HEK293 (cell line): ENCODE measurements around the gene NHLH1.

Source experiments
- CTCF ChIA-PET: fragments of 350-600 bp; formaldehyde crosslinking; extraction: SDS; loops from one replicate; lab custom pipeline; 2021; ENCODE audit warnings: antibody characterized with exemption; lab: Yijun Ruan, JAX
- POLR2A ChIA-PET: fragments of 300-600 bp; formaldehyde crosslinking; extraction: SDS; loops from one replicate; lab custom pipeline; 2020; ENCODE audit warnings: antibody characterized with exemption, inconsistent platforms; lab: Yijun Ruan, JAX
- H3K27ac ChIP-seq: fragments of 200-500 bp; sonication (Bioruptor generic); 2 replicates; pipeline ENCODE4 v1.5.1; 2014; ENCODE audit warnings: low read depth, low read length, control low read depth, inconsistent platforms; ENCODE audit errors: extremely low read depth
- H3K36me3 ChIP-seq, 2 experiments: fragments of 200-500 bp in 1 of 2; sonication (Bioruptor generic) in 1 of 2; 1 replicate in 1 of 2; 2 replicates in 1 of 2; pipeline ENCODE4 v1.5.1; 2014 to 2017; ENCODE audit warnings: inconsistent platforms in 2 of 2, low read length in 2 of 2; ENCODE audit not compliant: control insufficient read depth in 2 of 2, insufficient read depth in 1 of 2
- H3K4me1 ChIP-seq: fragments of 200-500 bp; sonication (Bioruptor generic); 2 replicates; pipeline ENCODE4 v1.5.1; 2014; ENCODE audit warnings: mild to moderate bottlenecking, low read length, inconsistent platforms; ENCODE audit not compliant: control insufficient read depth, insufficient read depth
- H3K4me3 ChIP-seq: 2 replicates; pipeline ENCODE4 v1.5.1; 2011; ENCODE audit warnings: low read depth, mild to moderate bottlenecking, control low read depth, low read length, moderate library complexity
- H3K9me3 ChIP-seq: fragments of 200-500 bp; sonication (Bioruptor generic); 2 replicates; pipeline ENCODE4 v1.5.1; 2014; ENCODE audit warnings: low read depth, low read length, inconsistent platforms; ENCODE audit not compliant: control insufficient read depth, insufficient read depth
- BCL11A ChIP-seq: fragments of 450-650 bp; formaldehyde crosslinking; IDR thresholded peaks from 2 replicates; pipeline ENCODE4 v1.5.1; 2016; ENCODE audit warnings: low read depth, missing biosample characterization, missing genetic modification characterization
- GLIS2 ChIP-seq: fragments of 450-650 bp; formaldehyde crosslinking; IDR thresholded peaks from 2 replicates; pipeline ENCODE4 v1.5.1; 2016; ENCODE audit warnings: missing biosample characterization, missing genetic modification characterization
- HIC1 ChIP-seq: fragments of 450-650 bp; formaldehyde crosslinking; IDR thresholded peaks from 2 replicates; pipeline ENCODE4 v1.5.1; 2016; ENCODE audit warnings: missing biosample characterization, missing genetic modification characterization
- HOXC10 ChIP-seq: sonication (generic); formaldehyde crosslinking; IDR thresholded peaks from 2 replicates; pipeline ENCODE4 v1.8.1; 2023; ENCODE audit warnings: mild to moderate bottlenecking, missing genetic modification reagents
- INSM2 ChIP-seq: fragments of 450-650 bp; formaldehyde crosslinking; IDR thresholded peaks from 2 replicates; pipeline ENCODE4 v1.5.1; 2016; ENCODE audit warnings: missing biosample characterization, missing genetic modification characterization
- KLF17 ChIP-seq: fragments of 450-650 bp; formaldehyde crosslinking; IDR thresholded peaks from 2 replicates; pipeline ENCODE4 v1.5.1; 2016; ENCODE audit warnings: missing biosample characterization, missing genetic modification characterization
- SCRT1 ChIP-seq: fragments of 450-650 bp; formaldehyde crosslinking; IDR thresholded peaks from 2 replicates; pipeline ENCODE4 v1.5.1; 2016; ENCODE audit warnings: missing biosample characterization, missing genetic modification characterization, borderline replicate concordance
- ZBTB11 ChIP-seq: fragments of 450-650 bp; formaldehyde crosslinking; conservative IDR thresholded peaks from 2 replicates; pipeline ENCODE4 v1.5.1; 2016; ENCODE audit warnings: low read depth, missing biosample characterization, missing genetic modification characterization
- ZBTB8A ChIP-seq: fragments of 450-650 bp; formaldehyde crosslinking; IDR thresholded peaks from 2 replicates; pipeline ENCODE4 v1.5.1; 2016; ENCODE audit warnings: missing biosample characterization, missing genetic modification characterization
- ZFP41 ChIP-seq: fragments of 450-650 bp; formaldehyde crosslinking; IDR thresholded peaks from 2 replicates; pipeline ENCODE4 v1.5.1; 2016; ENCODE audit warnings: missing biosample characterization, missing genetic modification characterization, borderline replicate concordance
- ZFP69B ChIP-seq: fragments of 450-650 bp; formaldehyde crosslinking; IDR thresholded peaks from 2 replicates; pipeline ENCODE4 v1.5.1; 2016; ENCODE audit warnings: missing biosample characterization, missing genetic modification characterization
- ZNF112 ChIP-seq: fragments of 450-650 bp; formaldehyde crosslinking; IDR thresholded peaks from 2 replicates; pipeline ENCODE4 v1.5.0; 2017; ENCODE audit warnings: missing biosample characterization, missing genetic modification characterization
- ZNF155 ChIP-seq: fragments of 450-650 bp; formaldehyde crosslinking; IDR thresholded peaks from 2 replicates; pipeline ENCODE4 v1.5.1; 2016; ENCODE audit warnings: missing biosample characterization, missing genetic modification characterization
- ZNF239 ChIP-seq: fragments of 450-650 bp; formaldehyde crosslinking; IDR thresholded peaks from 2 replicates; pipeline ENCODE4 v1.5.1; 2016; ENCODE audit warnings: missing biosample characterization, missing genetic modification characterization
- ZNF335 ChIP-seq: fragments of 450-650 bp; formaldehyde crosslinking; conservative IDR thresholded peaks from 2 replicates; pipeline ENCODE4 v1.5.1; 2016; ENCODE audit warnings: missing biosample characterization, missing genetic modification characterization
- ZNF366 ChIP-seq: fragments of 450-650 bp; formaldehyde crosslinking; conservative IDR thresholded peaks from 2 replicates; pipeline ENCODE4 v1.5.1; 2016; ENCODE audit warnings: missing biosample characterization, missing genetic modification characterization
- ZNF449 ChIP-seq: fragments of 450-650 bp; formaldehyde crosslinking; IDR thresholded peaks from 2 replicates; pipeline ENCODE4 v1.5.1; 2017; ENCODE audit warnings: missing biosample characterization, mild to moderate bottlenecking, missing genetic modification characterization, moderate library complexity
- ZNF473 ChIP-seq: fragments of 450-650 bp; formaldehyde crosslinking; IDR thresholded peaks from 2 replicates; pipeline ENCODE4 v1.5.1; 2017; ENCODE audit warnings: missing biosample characterization, missing genetic modification characterization
- ZNF501 ChIP-seq: fragments of 450-650 bp; formaldehyde crosslinking; IDR thresholded peaks from 2 replicates; pipeline ENCODE4 v1.5.1; 2016; ENCODE audit warnings: missing biosample characterization, missing genetic modification characterization
- ZNF621 ChIP-seq: fragments of 450-650 bp; formaldehyde crosslinking; IDR thresholded peaks from 2 replicates; pipeline ENCODE4 v1.5.1; 2017; ENCODE audit warnings: missing biosample characterization, missing genetic modification characterization
- ZNF624 ChIP-seq: fragments of 450-650 bp; formaldehyde crosslinking; IDR thresholded peaks from 2 replicates; pipeline ENCODE4 v1.5.1; 2017; ENCODE audit warnings: missing biosample characterization, missing genetic modification characterization
- ZNF629 ChIP-seq: fragments of 450-650 bp; formaldehyde crosslinking; IDR thresholded peaks from 2 replicates; pipeline ENCODE4 v1.5.1; 2017; ENCODE audit warnings: missing biosample characterization, missing genetic modification characterization
- ZNF76 ChIP-seq: fragments of 450-650 bp; formaldehyde crosslinking; IDR thresholded peaks from 2 replicates; pipeline ENCODE4; 2016; ENCODE audit warnings: low read depth, missing biosample characterization, missing genetic modification characterization, borderline replicate concordance
- ZSCAN5A ChIP-seq: fragments of 450-650 bp; formaldehyde crosslinking; IDR thresholded peaks from 2 replicates; pipeline ENCODE4 v1.5.1; 2016; ENCODE audit warnings: missing biosample characterization, missing genetic modification characterization

The NHLH1 gene

GRCh38 chr1:160400646-160401486 is 34.0 kb downstream of the NHLH1 start:
- POLR2A ChIA-PET: interaction anchor here (1.0 kb wide), 1 partner anchor 8 kb away, joined by 5 read pairs; no protein-coding TSS in a partner anchor
- H3K4me3 ChIP-seq: peak overlapping the region; percentile 75
- peak overlapping the region; percentile 42; the same call in 1 of the 2 replicates for H3K27ac ChIP-seq
- no peak for TF ChIP-seq ZNF621
- TF ChIP-seq ZNF76 (tag by site-specific recombination): 0 out of 2 replicates have a peak, but pooled peaks have one; percentile 63
- TF ChIP-seq HIC1 (tag by site-specific recombination): 0 out of 2 replicates have a peak, but pooled peaks have one; percentile 9
- TF ChIP-seq SCRT1 (tag by site-specific recombination): no peak
- no peak for TF ChIP-seq ZFP69B (tag by site-specific recombination)
- TF ChIP-seq ZNF624: no peak
- TF ChIP-seq ZNF449: no peak
- no peak for TF ChIP-seq ZNF629 (tag by site-specific recombination)
- TF ChIP-seq INSM2 (tag by site-specific recombination): no peak
- no peak for TF ChIP-seq BCL11A
- peak; percentile 60 for TF ChIP-seq GLIS2 (tag by site-specific recombination)
- TF ChIP-seq ZSCAN5A (tag by site-specific recombination): 0 out of 2 replicates have a peak, but pooled peaks have one; percentile 13
- TF ChIP-seq ZNF335 (tag by site-specific recombination): peak; percentile 85
- no peak for TF ChIP-seq ZNF501
- TF ChIP-seq ZBTB8A (tag by site-specific recombination): peak; percentile 23; the same call in 1 of the 2 replicates
- TF ChIP-seq ZNF112 (tag by site-specific recombination): no peak
- no peak for TF ChIP-seq ZNF366
- no peak for TF ChIP-seq ZNF155 (tag by site-specific recombination)
- TF ChIP-seq HOXC10 (CRISPR knock-in tag): no peak
- no peak for TF ChIP-seq KLF17 (tag by site-specific recombination)
- TF ChIP-seq ZNF473 (tag by site-specific recombination): no peak
- no peak for TF ChIP-seq ZFP41 (tag by site-specific recombination)
- no peak for TF ChIP-seq ZNF239 (tag by site-specific recombination)
- TF ChIP-seq ZBTB11: peak; percentile 34; the same call in 1 of the 2 replicates

More at GRCh38 chr1:160400646-160401486, 34.0 kb downstream of the NHLH1 start:
- Histone ChIP-seq H3K36me3 (no peaks in the 10 kb centered on the region), H3K9me3 (no peaks in the 10 kb centered on the region), H3K4me1 (no peaks in the 10 kb centered on the region)
- CTCF ChIA-PET: interaction anchor here (0.7 kb wide), 2 partner anchors 116 to 215 kb away, joined by 4 to 5 read pairs; partner anchors contain the start of gene PEX19
